ENCODE results near the gene HOXD8. TPM values are rescaled to one million over a fixed set of nuclear protein-coding genes. Genes with fewer than 3 reads are reported as not detected.

The HOXD8 gene
- total and polyA plus RNA-seq, 2 of the 8 experiments (the other 6 are each of a cell fraction or from before 2014, with no cell fraction given): not detected

DNA sequence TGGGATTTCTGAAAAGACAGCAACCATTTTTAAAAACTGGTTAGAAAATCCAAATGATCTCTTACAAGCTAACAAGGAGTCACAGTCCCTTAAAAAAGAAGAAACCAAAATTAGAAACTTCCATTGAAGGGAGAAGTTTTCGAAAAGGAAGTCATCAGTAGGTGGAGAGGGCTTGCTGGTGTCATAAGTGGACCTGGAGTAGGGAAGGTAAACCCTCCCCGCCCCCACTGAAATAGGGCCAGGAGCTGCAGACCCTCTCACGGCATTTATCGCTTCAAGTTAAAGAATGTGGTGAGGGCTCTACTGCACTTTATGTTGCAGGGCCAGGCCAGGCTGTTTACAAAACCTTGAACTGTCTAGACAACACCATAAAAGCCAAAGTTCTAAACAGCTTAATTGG, 19.6 kb upstream of the HOXD8 start:
- Histone ChIP-seq H3K9ac (replicated peaks in 1 of 4; ENCODE audit: extremely low read depth in 1 of 4, low read depth in 3 of 4, low read length in 3 of 4) (no peak overlapping the region), H2BK20ac (ENCODE audit: low read length) (no peak overlapping the region), H3K14ac (ENCODE audit: insufficient read length) (no peak overlapping the region), H2AK5ac (ENCODE audit: low read depth, low read length) (no peak overlapping the region), H4K20me1 (replicated peaks in 1 of 2; ENCODE audit: control insufficient read depth in 1 of 2, insufficient read depth in 2 of 2, low read length in 2 of 2) (peaks cover 22 to 38% of the 10 kb centered on the region in 2 experiments), H2BK5ac (ENCODE audit: low read depth, low read length) (no peak overlapping the region), H4K8ac (ENCODE audit: extremely low read depth, insufficient read depth, low read length) (no peak overlapping the region), H3K23me2 (ENCODE audit: low read depth, low read length) (0 out of 2 replicates have a peak, but pooled peaks cover 2% of the 10 kb centered on the region), H3K23ac (ENCODE audit: insufficient read length) (no peak overlapping the region), H3K36me3 (ENCODE audit: control insufficient read depth in 2 of 4, insufficient read depth in 4 of 4, low read length in 3 of 4) (peaks cover 0 to 8% (median 0%) of the 10 kb centered on the region in 4 experiments; a peak in 1 of 8 replicates), H3K27ac (ENCODE audit: low read depth, low read length) (no peak overlapping the region), H2BK12ac (ENCODE audit: low read depth, low read length) (no peak overlapping the region), H3K4me1 (replicated peaks in 1 of 4; ENCODE audit: control insufficient read depth in 3 of 4, insufficient read depth in 4 of 4, low read length in 3 of 4) (peaks cover 0 to 14% (median 7%) of the 10 kb centered on the region in 4 experiments; a peak in 5 of 7 replicates), H3K18ac (ENCODE audit: extremely low read depth, low read length) (no peak overlapping the region), H3K79me1 (ENCODE audit: low read depth, low read length) (no peaks in the 10 kb centered on the region), H3K27me3 (replicated peaks in 1 of 4; ENCODE audit: control insufficient read depth in 3 of 4, extremely low read depth in 1 of 4, insufficient read depth in 3 of 4, low read length in 3 of 4) (peaks cover 98 to 99% (median 98%) of the 10 kb centered on the region in 4 experiments), H3K56ac (replicated peaks; ENCODE audit: insufficient read length, low read depth, low read length) (no peak overlapping the region), H3K4me3 (ENCODE audit: extremely low read depth in 1 of 4, insufficient read depth in 2 of 4, low read depth in 3 of 4, low read length in 4 of 4) (no peak overlapping the region), H2BK15ac (ENCODE audit: low read length) (no peak overlapping the region), H3K4ac (replicated peaks; ENCODE audit: insufficient read length, low read depth, low read length) (no peak overlapping the region), H3K4me2 (ENCODE audit: insufficient read depth in 1 of 2, low read depth in 2 of 2, low read length in 2 of 2) (no peak overlapping the region), H2BK120ac (replicated peaks; ENCODE audit: low read depth, low read length) (no peak overlapping the region), H3K9me3 (ENCODE audit: insufficient read depth in 2 of 2, low read depth in 1 of 2, low read length in 1 of 2) (no peaks in the 10 kb centered on the region), H4K5ac (ENCODE audit: insufficient read length, low read depth, low read length) (no peak overlapping the region), H3K79me2 (ENCODE audit: control insufficient read depth in 1 of 2, insufficient read depth in 2 of 2, low read length in 2 of 2) (no peaks in the 10 kb centered on the region), H2AFZ (ENCODE audit: low read length) (no peak overlapping the region), H4K91ac (replicated peaks; ENCODE audit: insufficient read length, low read length) (no peak overlapping the region)
- ChIA-PET CTCF (ENCODE audit: partially characterized antibody) (interaction anchor here (0.6 to 5.4 kb wide), 13 partner anchors 7 to 64 kb away, joined by 3 to 42 read pairs (median 5); partner anchors contain the start of genes EVX2 and HOXD9), POLR2A (ENCODE audit: partially characterized antibody) (no interaction called here)
- TF ChIP-seq RNF2 (IDR thresholded peaks at IDR 0.05; ENCODE audit: borderline replicate concordance, low read depth, low read length, missing control alignments, poor library complexity, severe bottlenecking) (peak; percentile 35), HDAC6 (IDR thresholded peaks at IDR 0.05; ENCODE audit: low read depth, low read length) (no peak)
- TF ChIP-seq, protein P1, sequence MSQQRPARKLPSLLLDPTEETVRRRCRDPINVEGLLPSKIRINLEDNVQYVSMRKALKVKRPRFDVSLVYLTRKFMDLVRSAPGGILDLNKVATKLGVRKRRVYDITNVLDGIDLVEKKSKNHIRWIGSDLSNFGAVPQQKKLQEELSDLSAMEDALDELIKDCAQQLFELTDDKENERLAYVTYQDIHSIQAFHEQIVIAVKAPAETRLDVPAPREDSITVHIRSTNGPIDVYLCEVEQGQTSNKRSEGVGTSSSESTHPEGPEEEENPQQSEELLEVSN (IDR thresholded peaks at IDR 0.05): no peak
- WGBS, 2 experiments (ENCODE audit: extremely low coverage in 1 of 2, insufficient coverage in 1 of 2, insufficient read length in 1 of 2, insufficient replicate concordance in 2 of 2, low coverage in 1 of 2, low lambda C conversion rate in 2 of 2, missing lambda C conversion rate in 1 of 2): 47% methylated on average over 4 of the region's 4 CpGs; no CpG with 5 or more reads in 1 of the 2 experiments
- DNase-seq (ENCODE audit: low read depth in 1 of 2, low spot score in 2 of 2): peak in 1 of 2 experiments; percentile 27
- FAIRE-seq: no peak
